SU-DHL-6 (cell line): ENCODE results near the gene ZSWIM4.
A peak's percentile ranks its signal among the peaks of the same experiment; 100 is the strongest.
"Not testable (repeated sequence)": the region's sequence is repeated elsewhere in the genome, so short reads cannot be mapped to it uniquely, and the experiment has no call there.

ENCODE experiments used
- H2AFZ ChIP-seq: fragments of 200-600 bp; sonication (generic); 2 replicates; pipeline ENCODE4 v1.6.1; 2014; ENCODE audit warnings: low read depth, mild to moderate bottlenecking, moderate library complexity, mixed read lengths, antibody characterized with exemption, low read length; ENCODE audit not compliant: severe bottlenecking
- H3F3A ChIP-seq: fragments of 200-600 bp; shearing (Covaris generic); 2 replicates; pipeline ENCODE4 v1.6.0; 2016; ENCODE audit warnings: antibody characterized with exemption, mild to moderate bottlenecking; ENCODE audit not compliant: insufficient read depth
- H3K27ac ChIP-seq: fragments of 200-600 bp; sonication (generic); 2 replicates; pipeline ENCODE4 v1.5.1; 2016; ENCODE audit warnings: low read depth, mild to moderate bottlenecking, low read length, moderate library complexity, mixed read lengths
- H3K27me3 ChIP-seq: fragments of 200-600 bp; sonication (generic), shearing (Covaris generic); 2 replicates; pipeline ENCODE4 v1.6.0; 2014; ENCODE audit warnings: mild to moderate bottlenecking, low read length
- H3K36me3 ChIP-seq: fragments of 200-600 bp; sonication (generic); 2 replicates; pipeline ENCODE4 v1.6.1; 2014; ENCODE audit warnings: mild to moderate bottlenecking, low read length, mixed read lengths
- H3K4me2 ChIP-seq: fragments of 300-600, 200-600 bp; shearing (Covaris generic), sonication (generic); 2 replicates; pipeline ENCODE4 v1.6.0; 2014; ENCODE audit warnings: low read length, low read depth, mild to moderate bottlenecking; ENCODE audit not compliant: poor library complexity, severe bottlenecking
- H3K4me3 ChIP-seq: fragments of 200-600 bp; sonication (generic); 2 replicates; pipeline ENCODE4 v1.5.1; 2014; ENCODE audit warnings: antibody characterized with exemption, low read length, mild to moderate bottlenecking, mixed read lengths; ENCODE audit not compliant: insufficient read depth, poor library complexity, severe bottlenecking
- H3K79me2 ChIP-seq: fragments of 200-600 bp; sonication (generic); 2 replicates; pipeline ENCODE4 v1.6.1; 2014; ENCODE audit warnings: mild to moderate bottlenecking, low read length, moderate library complexity; ENCODE audit not compliant: insufficient read depth
- H3K9ac ChIP-seq: fragments of 200-600 bp; sonication (generic); 2 replicates; pipeline ENCODE4 v1.7.0; 2014; ENCODE audit warnings: mild to moderate bottlenecking, low read length
- H3K9me2 ChIP-seq: fragments of 200-600 bp; sonication (generic); replicated peaks from 2 replicates; pipeline ENCODE4 v1.6.1; 2014; ENCODE audit warnings: low read length; ENCODE audit not compliant: insufficient read depth
- H3K9me3 ChIP-seq: fragments of 200-600 bp; sonication (generic); 2 replicates; pipeline ENCODE4 v1.6.1; 2014; ENCODE audit warnings: low read length, mixed read lengths; ENCODE audit not compliant: insufficient read depth
- H4K20me1 ChIP-seq: fragments of 200-600 bp; sonication (generic); 2 replicates; pipeline ENCODE4 v1.6.1; 2014; ENCODE audit warnings: low read depth, mild to moderate bottlenecking, antibody characterized with exemption, low read length, moderate library complexity, mixed read lengths
- EZH2phosphoT487 ChIP-seq: fragments of 200-600 bp; sonication (generic), shearing (Covaris generic); conservative IDR thresholded peaks from 2 replicates; pipeline ENCODE4 v1.6.1; 2018; ENCODE audit warnings: mild to moderate bottlenecking, antibody characterized with exemption, low read length, moderate library complexity, mixed read lengths
- TF ChIP-seq, protein P1 (sequence below): fragments of 200-600 bp; sonication (generic); IDR thresholded peaks from one replicate; pipeline ENCODE4 v1.5.1; 2017; ENCODE audit warnings: antibody characterized with exemption, mild to moderate bottlenecking, low read length, moderate library complexity; ENCODE audit not compliant: insufficient read depth, poor library complexity, severe bottlenecking

Gene ZSWIM4

GRCh38 chr19:13790354-13790753 lies 4.9 kb upstream of the ZSWIM4 start:
- Histone ChIP-seq H3K27ac (0 out of 2 replicates have a peak overlapping the region, but pooled peaks have one; percentile 18), H3K4me2 (peak overlapping the region; percentile 35), H3K27me3 (no peaks in the 10 kb centered on the region), H3K79me2 (no peaks in the 10 kb centered on the region), H3K36me3 (no peaks in the 10 kb centered on the region), H3K4me3 (no peak overlapping the region), H3K9me2 (no peaks in the 10 kb centered on the region), H3K9ac (no peak overlapping the region), H4K20me1 (no peaks in the 10 kb centered on the region), H2AFZ (no peak overlapping the region), H3F3A (peaks cover 9% of the 10 kb centered on the region; the same call in 1 of the 2 replicates), H3K9me3 (no peaks in the 10 kb centered on the region)
- TF ChIP-seq, protein P1, sequence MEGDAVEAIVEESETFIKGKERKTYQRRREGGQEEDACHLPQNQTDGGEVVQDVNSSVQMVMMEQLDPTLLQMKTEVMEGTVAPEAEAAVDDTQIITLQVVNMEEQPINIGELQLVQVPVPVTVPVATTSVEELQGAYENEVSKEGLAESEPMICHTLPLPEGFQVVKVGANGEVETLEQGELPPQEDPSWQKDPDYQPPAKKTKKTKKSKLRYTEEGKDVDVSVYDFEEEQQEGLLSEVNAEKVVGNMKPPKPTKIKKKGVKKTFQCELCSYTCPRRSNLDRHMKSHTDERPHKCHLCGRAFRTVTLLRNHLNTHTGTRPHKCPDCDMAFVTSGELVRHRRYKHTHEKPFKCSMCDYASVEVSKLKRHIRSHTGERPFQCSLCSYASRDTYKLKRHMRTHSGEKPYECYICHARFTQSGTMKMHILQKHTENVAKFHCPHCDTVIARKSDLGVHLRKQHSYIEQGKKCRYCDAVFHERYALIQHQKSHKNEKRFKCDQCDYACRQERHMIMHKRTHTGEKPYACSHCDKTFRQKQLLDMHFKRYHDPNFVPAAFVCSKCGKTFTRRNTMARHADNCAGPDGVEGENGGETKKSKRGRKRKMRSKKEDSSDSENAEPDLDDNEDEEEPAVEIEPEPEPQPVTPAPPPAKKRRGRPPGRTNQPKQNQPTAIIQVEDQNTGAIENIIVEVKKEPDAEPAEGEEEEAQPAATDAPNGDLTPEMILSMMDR: no peak
- no peak for TF ChIP-seq EZH2phosphoT487

DNA sequence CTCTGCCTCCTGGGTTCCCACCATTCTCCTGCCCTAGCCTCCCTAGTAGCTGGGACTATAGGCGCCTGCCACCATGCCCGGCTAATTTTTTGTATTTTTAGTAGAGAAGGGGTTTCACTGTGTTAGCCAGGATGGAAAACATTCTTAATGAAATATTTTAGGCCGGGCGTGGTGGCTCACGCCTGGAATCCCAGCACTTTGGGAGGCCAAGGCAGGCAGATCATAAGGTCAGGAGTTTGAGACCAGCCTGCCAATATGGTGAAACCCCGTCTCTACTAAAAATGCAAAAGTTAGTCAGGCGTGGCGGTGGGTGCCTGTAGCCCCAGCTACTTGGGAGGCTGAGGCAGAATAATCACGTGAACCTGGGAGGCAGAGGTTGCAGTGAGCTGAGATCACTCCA lies 1.9 kb upstream of the ZSWIM4 start:
- not testable (repeated sequence) for H3K9me3 ChIP-seq, H3K27ac ChIP-seq, H3K9ac ChIP-seq, H3K4me3 ChIP-seq, H4K20me1 ChIP-seq, H3F3A ChIP-seq, H3K79me2 ChIP-seq, H2AFZ ChIP-seq, H3K4me2 ChIP-seq, H3K36me3 ChIP-seq, H3K9me2 ChIP-seq, H3K27me3 ChIP-seq

DNA sequence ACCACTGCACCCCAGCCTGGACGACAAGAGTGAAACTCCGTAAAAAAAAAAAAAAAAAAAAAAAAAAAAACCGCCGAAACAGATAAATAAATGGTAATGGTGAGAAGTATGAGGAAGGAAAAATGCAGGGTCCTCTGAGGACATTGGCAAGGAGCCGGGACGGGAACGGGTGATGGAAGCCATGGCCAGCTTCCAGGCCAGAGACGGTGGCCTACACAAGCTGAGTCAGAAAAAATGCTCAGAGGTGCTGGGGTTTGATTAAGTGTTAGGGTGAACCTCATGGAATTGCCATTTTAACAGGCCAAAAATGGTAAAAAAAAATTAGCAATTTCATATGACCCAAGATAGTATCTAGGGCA lies 866 bp upstream of the ZSWIM4 start:
- H2AFZ ChIP-seq: peak overlapping the region; percentile 87
- H4K20me1 ChIP-seq: no peaks in the 10 kb centered on the region
- TF ChIP-seq EZH2phosphoT487: no peak
- TF ChIP-seq, protein P1: no peak
- H3K4me3 ChIP-seq: peak overlapping the region; percentile 74
- peak overlapping the region; percentile 97 for H3K4me2 ChIP-seq
- no peaks in the 10 kb centered on the region for H3K9me2 ChIP-seq
- H3K9ac ChIP-seq: peak overlapping the region; percentile 61
- no peaks in the 10 kb centered on the region for H3K27me3 ChIP-seq
- no peaks in the 10 kb centered on the region for H3K9me3 ChIP-seq
- 0 out of 2 replicates have a peak, but pooled peaks cover 5% of the 10 kb centered on the region for H3F3A ChIP-seq
- no peaks in the 10 kb centered on the region for H3K36me3 ChIP-seq
- no peak overlapping the region for H3K27ac ChIP-seq
- no peaks in the 10 kb centered on the region for H3K79me2 ChIP-seq

- Histone ChIP-seq H3F3A (no peaks in the 10 kb centered on the region), H3K79me2 (no peaks in the 10 kb centered on the region), H3K4me3 (peak overlapping the region; percentile 94), H3K4me2 (peak overlapping the region; percentile 97), H3K27ac (no peak overlapping the region), H3K9me2 (no peaks in the 10 kb centered on the region), H3K9ac (peak overlapping the region; percentile 75), H3K9me3 (no peaks in the 10 kb centered on the region), H3K36me3 (no peaks in the 10 kb centered on the region), H2AFZ (peak overlapping the region; percentile 93), H4K20me1 (no peaks in the 10 kb centered on the region), H3K27me3 (no peaks in the 10 kb centered on the region)
- no peak for TF ChIP-seq EZH2phosphoT487
- TF ChIP-seq, protein P1: no peak
These were observed 505 bp downstream of the ZSWIM4 start for GRCh38 chr19:13795595-13796300.
